HUES6 (cell line): ENCODE data around the gene RNASET2.

Source experiments
- H3K27ac ChIP-seq: 2 replicates; pipeline ENCODE4 v1.7.0; 2013; ENCODE audit warnings: low read depth, mild to moderate bottlenecking, low read length, inconsistent platforms
- H3K27me3 ChIP-seq: 2 replicates; pipeline ENCODE4 v1.6.1; 2013; ENCODE audit warnings: low read length; ENCODE audit not compliant: control insufficient read depth, insufficient read depth
- H3K36me3 ChIP-seq: 2 replicates; pipeline ENCODE4 v1.6.1; 2013; ENCODE audit warnings: low read length; ENCODE audit not compliant: control insufficient read depth, insufficient read depth
- H3K4me1 ChIP-seq: 2 replicates; pipeline ENCODE4 v1.6.1; 2013; ENCODE audit warnings: low read length; ENCODE audit not compliant: control insufficient read depth, insufficient read depth
- H3K4me3 ChIP-seq: 2 replicates; pipeline ENCODE4 v1.5.1; 2013; ENCODE audit warnings: low read depth, low read length
- H3K9ac ChIP-seq: one replicate; pipeline ENCODE4 v1.6.1; 2013; ENCODE audit warnings: mild to moderate bottlenecking, low read length
- H3K9me3 ChIP-seq: 2 replicates; pipeline ENCODE4 v1.6.1; 2013; ENCODE audit warnings: low read depth, low read length; ENCODE audit not compliant: control insufficient read depth, insufficient read depth

The RNASET2 gene

GRCh38 chr6:166989427-166990032 is 33.2 kb upstream of the RNASET2 start:
- Histone ChIP-seq H3K27me3 (no peaks in the 10 kb centered on the region), H3K9me3 (peaks cover 8% of the 10 kb centered on the region; the same call in 1 of the 2 replicates), H3K9ac (no peak overlapping the region), H3K36me3 (peaks cover 24% of the 10 kb centered on the region), H3K4me3 (no peak overlapping the region), H3K4me1 (peaks cover 11% of the 10 kb centered on the region), H3K27ac (no peak overlapping the region)

GRCh38 chr6:166988674-166989201 is 32.4 kb upstream of the RNASET2 start:
- Histone ChIP-seq H3K4me3 (no peak overlapping the region), H3K9ac (no peak overlapping the region), H3K36me3 (peaks cover 22% of the 10 kb centered on the region), H3K4me1 (peaks cover 11% of the 10 kb centered on the region), H3K27ac (no peak overlapping the region), H3K27me3 (no peaks in the 10 kb centered on the region), H3K9me3 (peaks cover 8% of the 10 kb centered on the region; the same call in 1 of the 2 replicates)

- peaks cover 11% of the 10 kb centered on the region for H3K4me1 ChIP-seq
- H3K4me3 ChIP-seq, result no peak overlapping the region
- no peak overlapping the region for H3K9ac ChIP-seq
- H3K27ac ChIP-seq, result no peak overlapping the region
- H3K9me3 ChIP-seq, result peaks cover 8% of the 10 kb centered on the region; the same call in 1 of the 2 replicates
- H3K27me3 ChIP-seq, result no peaks in the 10 kb centered on the region
- H3K36me3 ChIP-seq, result peaks cover 24% of the 10 kb centered on the region
Measured at GRCh38 chr6:166987930-166988329, 31.6 kb upstream of the RNASET2 start.

- Histone ChIP-seq H3K4me1 (peaks cover 11% of the 10 kb centered on the region), H3K9ac (no peak overlapping the region), H3K36me3 (peaks cover 25% of the 10 kb centered on the region), H3K27me3 (no peaks in the 10 kb centered on the region), H3K4me3 (no peak overlapping the region), H3K9me3 (peaks cover 10% of the 10 kb centered on the region; the same call in 1 of the 2 replicates), H3K27ac (no peak overlapping the region)
Measured at GRCh38 chr6:166987448-166987847, 31.1 kb upstream of the RNASET2 start.

- Histone ChIP-seq H3K27ac (no peak overlapping the region), H3K9ac (no peak overlapping the region), H3K36me3 (peaks cover 19% of the 10 kb centered on the region), H3K9me3 (peaks cover 12% of the 10 kb centered on the region; the same call in 1 of the 2 replicates), H3K4me1 (no peaks in the 10 kb centered on the region), H3K4me3 (no peak overlapping the region), H3K27me3 (no peaks in the 10 kb centered on the region)
Measured at GRCh38 chr6:166980738-166981137, 24.4 kb upstream of the RNASET2 start.

- H3K4me3 ChIP-seq, result no peak overlapping the region
- 0 out of 2 replicates have a peak, but pooled peaks cover under 1% of the 10 kb centered on the region for H3K4me1 ChIP-seq
- no peak overlapping the region for H3K9ac ChIP-seq
- peaks cover 4% of the 10 kb centered on the region; the same call in 1 of the 2 replicates for H3K9me3 ChIP-seq
- H3K36me3 ChIP-seq, result peaks cover 6% of the 10 kb centered on the region
- no peak overlapping the region for H3K27ac ChIP-seq
- H3K27me3 ChIP-seq, result no peaks in the 10 kb centered on the region
Measured at GRCh38 chr6:166977621-166978525, 21.5 kb upstream of the RNASET2 start.

- H3K27me3 ChIP-seq, result no peaks in the 10 kb centered on the region
- H3K27ac ChIP-seq, result no peak overlapping the region
- H3K9me3 ChIP-seq, result 0 out of 2 replicates have a peak, but pooled peaks cover 2% of the 10 kb centered on the region
- H3K36me3 ChIP-seq, result peaks cover 2% of the 10 kb centered on the region; the same call in 1 of the 2 replicates
- no peak overlapping the region for H3K9ac ChIP-seq
- peaks cover 12% of the 10 kb centered on the region; the same call in 1 of the 2 replicates for H3K4me1 ChIP-seq
- no peak overlapping the region for H3K4me3 ChIP-seq
Measured at GRCh38 chr6:166976636-166977035, 20.3 kb upstream of the RNASET2 start.

- no peak overlapping the region for H3K4me3 ChIP-seq
- peaks cover 11% of the 10 kb centered on the region; the same call in 1 of the 2 replicates for H3K9me3 ChIP-seq
- H3K27ac ChIP-seq, result no peak overlapping the region
- H3K4me1 ChIP-seq, result peaks cover 12% of the 10 kb centered on the region; the same call in 1 of the 2 replicates
- H3K27me3 ChIP-seq, result no peaks in the 10 kb centered on the region
- H3K9ac ChIP-seq, result no peak overlapping the region
- peaks cover 7% of the 10 kb centered on the region; the same call in 1 of the 2 replicates for H3K36me3 ChIP-seq
Measured at GRCh38 chr6:166972101-166972500, 15.8 kb upstream of the RNASET2 start.

- H3K27ac ChIP-seq, result no peak overlapping the region
- H3K4me1 ChIP-seq, result peaks cover 12% of the 10 kb centered on the region; the same call in 1 of the 2 replicates
- no peaks in the 10 kb centered on the region for H3K27me3 ChIP-seq
- H3K9me3 ChIP-seq, result peaks cover 17% of the 10 kb centered on the region; the same call in 1 of the 2 replicates
- peaks cover 7% of the 10 kb centered on the region; the same call in 1 of the 2 replicates for H3K36me3 ChIP-seq
- H3K4me3 ChIP-seq, result no peak overlapping the region
- H3K9ac ChIP-seq, result no peak overlapping the region
Measured at GRCh38 chr6:166971271-166971670, 14.9 kb upstream of the RNASET2 start.

GRCh38 chr6:166970776-166971175 is 14.4 kb upstream of the RNASET2 start:
- H3K9me3 ChIP-seq, result peaks cover 21% of the 10 kb centered on the region; the same call in 1 of the 2 replicates
- H3K4me3 ChIP-seq, result no peak overlapping the region
- H3K27me3 ChIP-seq, result no peaks in the 10 kb centered on the region
- H3K36me3 ChIP-seq, result peaks cover 4% of the 10 kb centered on the region; the same call in 1 of the 2 replicates
- H3K27ac ChIP-seq, result no peak overlapping the region
- H3K9ac ChIP-seq, result no peak overlapping the region
- H3K4me1 ChIP-seq, result peaks cover 12% of the 10 kb centered on the region; the same call in 1 of the 2 replicates
